ENCODE results near the gene FAM32A. TPM values are rescaled to one million over a fixed set of nuclear protein-coding genes. Genes with fewer than 3 reads are reported as not detected.
A peak's percentile ranks its signal among the peaks of the same experiment; 100 is the strongest.

Gene FAM32A
- total RNA-seq, 4 donors from 2014 or later, result 73.0 to 106 (median 88.6) TPM

GRCh38 chr19:16161840-16162239 is 23.4 kb upstream of the FAM32A start:
- no peak for DNase-seq
- Histone ChIP-seq H3K27ac (no peak overlapping the region), H3K9me3 (no peaks in the 10 kb centered on the region), H3K4me3 (no peak overlapping the region), H3K4me1 (peaks cover 0 to 12% (median 0%) of the 10 kb centered on the region in 4 donors), H3K27me3 (no peaks in the 10 kb centered on the region), H3K36me3 (no peaks in the 10 kb centered on the region)
- WGBS, 2 donors (ENCODE audit: low coverage in 1 of 2), result 65 to 72% methylated on average over 2 to 3 of the region's 3 CpGs
- in situ Hi-C loops (cut with MboI; ENCODE audit: low pct_ligation_motif_present in 1 of 4, low pct_unique_long_range_greater_than_20kb in 1 of 4, low sequenced_read_pairs in 3 of 4), result no loop called here
- no peak for TF ChIP-seq EP300 (IDR thresholded peaks at IDR 0.05; ENCODE audit: low read depth)
- TF ChIP-seq POLR2AphosphoS5 (IDR thresholded peaks at IDR 0.05), result no peak
- intact Hi-C loops (cut with DNase I; ENCODE audit: low total_unique reads), result no loop called here

DNA sequence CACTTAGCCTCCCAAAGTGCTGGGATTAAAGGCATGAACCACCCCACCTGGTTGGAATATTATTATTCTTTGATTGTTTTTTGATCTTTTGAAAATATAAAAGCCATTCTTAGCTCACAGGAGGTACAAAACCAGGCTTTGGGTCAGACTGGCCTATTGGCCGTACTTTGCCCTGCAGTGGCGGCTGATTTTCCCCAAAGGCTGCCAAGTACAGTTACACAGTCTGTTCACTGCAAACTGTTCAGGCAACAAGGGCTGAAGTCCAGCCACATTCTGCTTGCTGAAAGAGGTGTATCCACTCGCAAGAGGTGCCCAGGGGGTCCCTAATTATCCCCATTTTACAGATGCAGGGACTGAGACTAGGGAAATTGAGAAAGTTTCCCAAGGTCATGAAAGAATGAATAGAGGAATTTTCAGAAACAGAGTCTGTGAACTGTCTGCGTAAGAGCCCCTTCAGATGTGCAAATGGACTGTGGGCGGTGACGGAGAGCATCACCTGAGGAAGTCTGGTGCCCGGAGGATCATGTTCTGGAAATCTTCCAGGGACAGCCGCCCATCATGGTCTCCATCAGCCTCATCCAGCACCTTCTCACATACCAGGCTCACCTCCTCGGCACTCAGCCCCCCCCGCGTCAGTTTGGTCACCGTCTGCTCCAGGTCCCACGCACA is 20.9 kb upstream of the FAM32A start:
- intact Hi-C loops (cut with DNase I; ENCODE audit: low total_unique reads) (no loop called here), in situ Hi-C loops (cut with MboI; ENCODE audit: low pct_ligation_motif_present in 1 of 4, low pct_unique_long_range_greater_than_20kb in 1 of 4, low sequenced_read_pairs in 3 of 4) (no loop called here)
- Histone ChIP-seq H3K9me3 (no peaks in the 10 kb centered on the region), H3K36me3 (no peaks in the 10 kb centered on the region), H3K4me1 (peaks cover 0 to 12% (median 0%) of the 10 kb centered on the region in 4 donors), H3K27ac (peak overlapping the region in 1 of 4 donors; percentile 23), H3K27me3 (no peaks in the 10 kb centered on the region), H3K4me3 (no peak overlapping the region)
- WGBS, 2 donors (ENCODE audit: low coverage in 1 of 2), result 79% methylated on average over 13 of the region's 13 CpGs; no CpG with 5 or more reads in 1 of the 2 donors
- DNase-seq, result peak; percentile 47
- no peak for TF ChIP-seq POLR2A (IDR thresholded peaks at IDR 0.05)

- Histone ChIP-seq H3K4me1 (peaks cover 0 to 12% (median 0%) of the 10 kb centered on the region in 4 donors), H3K9me3 (no peaks in the 10 kb centered on the region), H3K36me3 (no peaks in the 10 kb centered on the region), H3K4me3 (no peak overlapping the region), H3K27ac (no peak overlapping the region), H3K27me3 (no peaks in the 10 kb centered on the region)
- in situ Hi-C loops (cut with MboI; ENCODE audit: low pct_ligation_motif_present in 1 of 4, low pct_unique_long_range_greater_than_20kb in 1 of 4, low sequenced_read_pairs in 3 of 4), result no loop called here
- no peak for DNase-seq
- TF ChIP-seq CTCF (IDR thresholded peaks at IDR 0.05), result no peak
- 78% methylated on average over 1 of the region's 1 CpG; no CpG with 5 or more reads in 1 of the 2 donors for WGBS, 2 donors (ENCODE audit: low coverage in 1 of 2)
- intact Hi-C loops (cut with DNase I; ENCODE audit: low total_unique reads), result no loop called here
Measured at GRCh38 chr19:16166417-16166816, 18.8 kb upstream of the FAM32A start.

GRCh38 chr19:16167055-16167454 is 18.2 kb upstream of the FAM32A start:
- Histone ChIP-seq H3K27me3 (no peaks in the 10 kb centered on the region), H3K36me3 (no peaks in the 10 kb centered on the region), H3K9me3 (no peaks in the 10 kb centered on the region), H3K27ac (no peak overlapping the region), H3K4me1 (peaks cover 0 to 12% (median 0%) of the 10 kb centered on the region in 4 donors), H3K4me3 (no peak overlapping the region)
- DNase-seq, result no peak
- 92 to 100% methylated on average over 4 to 5 of the region's 5 CpGs for WGBS, 2 donors (ENCODE audit: low coverage in 1 of 2)
- intact Hi-C loops (cut with DNase I; ENCODE audit: low total_unique reads), result no loop called here
- in situ Hi-C loops (cut with MboI; ENCODE audit: low pct_ligation_motif_present in 1 of 4, low pct_unique_long_range_greater_than_20kb in 1 of 4, low sequenced_read_pairs in 3 of 4), result no loop called here
- no peak for TF ChIP-seq POLR2A (IDR thresholded peaks at IDR 0.05)
- TF ChIP-seq POLR2AphosphoS5 (IDR thresholded peaks at IDR 0.05), result no peak
- TF ChIP-seq CTCF (IDR thresholded peaks at IDR 0.05), result no peak
- no peak for TF ChIP-seq EP300 (IDR thresholded peaks at IDR 0.05; ENCODE audit: low read depth)

DNA sequence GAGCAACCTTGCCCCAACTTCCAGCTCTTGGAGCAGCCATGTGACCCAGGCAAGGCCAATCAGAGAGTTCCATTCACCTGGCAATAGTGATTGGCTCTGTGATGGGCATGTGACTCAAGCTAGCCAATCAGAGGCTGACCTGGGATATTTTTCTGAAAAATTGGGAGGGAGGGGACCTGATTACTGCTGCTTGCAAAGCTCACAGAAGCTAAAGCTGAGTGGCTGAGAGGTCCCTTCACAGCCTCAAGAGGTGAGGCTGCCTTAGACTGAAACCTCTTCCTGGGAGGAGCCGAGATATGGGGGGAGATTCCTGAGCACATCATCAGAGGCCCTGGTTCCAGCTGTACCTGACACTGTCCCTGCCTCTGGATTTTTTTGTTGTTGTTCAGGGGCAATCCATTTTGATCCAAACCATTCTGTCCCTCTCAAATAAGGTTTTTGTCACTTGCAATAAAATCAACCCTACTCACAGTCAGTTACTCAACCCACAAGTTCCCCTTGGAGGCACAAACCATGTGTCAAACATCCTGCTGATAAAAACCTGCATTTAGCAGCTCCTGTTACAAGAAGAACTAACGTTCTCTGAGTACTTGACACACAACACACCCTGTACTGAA is 16.6 kb upstream of the FAM32A start:
- no peak for TF ChIP-seq EP300 (IDR thresholded peaks at IDR 0.05; ENCODE audit: low read depth)
- TF ChIP-seq POLR2A (IDR thresholded peaks at IDR 0.05), result no peak
- no peak for TF ChIP-seq POLR2AphosphoS5 (IDR thresholded peaks at IDR 0.05)
- no peak for DNase-seq
- Histone ChIP-seq H3K4me1 (peaks cover 0 to 8% (median 0%) of the 10 kb centered on the region in 4 donors), H3K4me3 (no peak overlapping the region), H3K27me3 (no peaks in the 10 kb centered on the region), H3K9me3 (no peaks in the 10 kb centered on the region), H3K27ac (no peak overlapping the region), H3K36me3 (no peaks in the 10 kb centered on the region)
- WGBS, 2 donors (ENCODE audit: low coverage in 1 of 2), result 40 to 52% methylated on average over 1 to 2 of the region's 2 CpGs
- in situ Hi-C loops (cut with MboI; ENCODE audit: low pct_ligation_motif_present in 1 of 4, low pct_unique_long_range_greater_than_20kb in 1 of 4, low sequenced_read_pairs in 3 of 4), result no loop called here
- intact Hi-C loops (cut with DNase I; ENCODE audit: low total_unique reads), result no loop called here

Measured in transverse colon (tissue), 4 donors.